Lower leg skin (tissue), 3 donors: ENCODE results near the gene GPR3.

ENCODE experiments used
- CTCF ChIP-seq, 3 donors: fragments of 450-650 bp; IDR thresholded peaks; one replicate each; pipeline ENCODE4 v1.5.1; 2016; ENCODE audit warnings: antibody characterized with exemption in 3 of 3, mild to moderate bottlenecking in 3 of 3, moderate library complexity in 2 of 3
- POLR2A ChIP-seq, 2 donors: fragments of 450-650 bp; IDR thresholded peaks; one replicate each; pipeline ENCODE4 v1.6.1; 2016 to 2017; ENCODE audit warnings: antibody characterized with exemption in 2 of 2, mild to moderate bottlenecking in 1 of 2, moderate library complexity in 1 of 2

- no peak for TF ChIP-seq POLR2A (IDR thresholded peaks at IDR 0.05)
- TF ChIP-seq CTCF (IDR thresholded peaks at IDR 0.05), result no peak
Observed at GRCh38 chr1:27397110-27397509, 4.7 kb downstream of the GPR3 start.
